ENCODE results near the gene LBX2. TPM values are rescaled to one million over a fixed set of nuclear protein-coding genes. Genes with fewer than 3 reads are reported as not detected.
A peak's percentile ranks its signal among the peaks of the same experiment; 100 is the strongest.

Gene LBX2
- polyA plus RNA-seq, 1 donor (not counting 4 experiments of a cell fraction or from before 2014, with no cell fraction given) = 0.09 TPM

GRCh38 chr2:74538881-74539339, 39.5 kb upstream of the LBX2 start:
- Histone ChIP-seq H3K4me3 (ENCODE audit: control insufficient read depth in 2 of 3, extremely low read depth in 1 of 3, insufficient read depth in 2 of 3, low read depth in 1 of 3, low read length in 3 of 3) (no peak overlapping the region), H3K4me2 (ENCODE audit: control insufficient read depth, extremely low read depth, insufficient read depth, low read depth, low read length) (no peak overlapping the region), H3K9me3 (ENCODE audit: control insufficient read depth, low read depth, low read length) (no peaks in the 10 kb centered on the region), H3K79me2 (ENCODE audit: control insufficient read depth, insufficient read depth, low read length) (no peaks in the 10 kb centered on the region), H3K9me1 (ENCODE audit: control insufficient read depth, extremely low read depth, insufficient read depth, low read length) (peaks cover 4% of the 10 kb centered on the region), H4K20me1 (ENCODE audit: control insufficient read depth, extremely low read depth, insufficient read depth, low read length) (no peaks in the 10 kb centered on the region), H2AFZ (ENCODE audit: control insufficient read depth, low read length) (no peak overlapping the region), H3K27ac (ENCODE audit: control insufficient read depth, insufficient read depth, low read length) (no peak overlapping the region), H3K4me1 (ENCODE audit: control insufficient read depth, extremely low read depth, insufficient read depth, low read length) (peaks cover 12% of the 10 kb centered on the region), H3K36me3 (ENCODE audit: control insufficient read depth in 2 of 2, extremely low read depth in 1 of 2, insufficient read depth in 2 of 2, low read length in 2 of 2) (no peaks in the 10 kb centered on the region), H3K9ac (ENCODE audit: control insufficient read depth, extremely low read depth, insufficient read depth, low read length) (no peak overlapping the region), H3K27me3 (ENCODE audit: control insufficient read depth, extremely low read depth, insufficient read depth, low read length) (no peaks in the 10 kb centered on the region)
- no peak for DNase-seq (ENCODE audit: low read depth, low spot score)
- TF ChIP-seq CTCF (optimal IDR thresholded peaks at IDR 0.05 in 1 of 3, IDR thresholded peaks at IDR 0.05 in 1 of 3, conservative IDR thresholded peaks at IDR 0.05 in 1 of 3; ENCODE audit: extremely low read depth in 1 of 3, insufficient read depth in 2 of 3, low read length in 3 of 3) (no peak), EZH2 (IDR thresholded peaks at IDR 0.05; ENCODE audit: low read length) (no peak)
- dilution Hi-C loops (cut with MboI; ENCODE audit: extremely low pct_ligation_motif_present, low sequenced_read_pairs) = no loop called here
- no peak for FAIRE-seq

GRCh38 chr2:74537140-74537539, 37.7 kb upstream of the LBX2 start:
- peak; percentile 84 for FAIRE-seq
- H4K20me1 ChIP-seq (ENCODE audit: control insufficient read depth, extremely low read depth, insufficient read depth, low read length) = no peaks in the 10 kb centered on the region

More at GRCh38 chr2:74537140-74537539, 37.7 kb upstream of the LBX2 start:
- peak overlapping the region; percentile 47 for H3K4me2 ChIP-seq (ENCODE audit: control insufficient read depth, extremely low read depth, insufficient read depth, low read depth, low read length)
- no peaks in the 10 kb centered on the region for H3K79me2 ChIP-seq (ENCODE audit: control insufficient read depth, insufficient read depth, low read length)
- H3K9me1 ChIP-seq (ENCODE audit: control insufficient read depth, extremely low read depth, insufficient read depth, low read length) = peaks cover 4% of the 10 kb centered on the region
- H3K27ac ChIP-seq (ENCODE audit: control insufficient read depth, insufficient read depth, low read length) = no peak overlapping the region
- H3K4me3 ChIP-seq (ENCODE audit: control insufficient read depth in 2 of 3, extremely low read depth in 1 of 3, insufficient read depth in 2 of 3, low read depth in 1 of 3, low read length in 3 of 3) = no peak overlapping the region
- H3K27me3 ChIP-seq (ENCODE audit: control insufficient read depth, extremely low read depth, insufficient read depth, low read length) = no peaks in the 10 kb centered on the region
- no peaks in the 10 kb centered on the region for H3K9me3 ChIP-seq (ENCODE audit: control insufficient read depth, low read depth, low read length)
- H3K4me1 ChIP-seq (ENCODE audit: control insufficient read depth, extremely low read depth, insufficient read depth, low read length) = peaks cover 12% of the 10 kb centered on the region
- H2AFZ ChIP-seq (ENCODE audit: control insufficient read depth, low read length) = peak overlapping the region; percentile 50
- TF ChIP-seq EZH2 (IDR thresholded peaks at IDR 0.05; ENCODE audit: low read length) (no peak), CTCF (optimal IDR thresholded peaks at IDR 0.05 in 1 of 3, IDR thresholded peaks at IDR 0.05 in 1 of 3, conservative IDR thresholded peaks at IDR 0.05 in 1 of 3; ENCODE audit: extremely low read depth in 1 of 3, insufficient read depth in 2 of 3, low read length in 3 of 3) (no peak)
- dilution Hi-C loops (cut with MboI; ENCODE audit: extremely low pct_ligation_motif_present, low sequenced_read_pairs) = no loop called here
- no peak overlapping the region for H3K9ac ChIP-seq (ENCODE audit: control insufficient read depth, extremely low read depth, insufficient read depth, low read length)
- H3K36me3 ChIP-seq (ENCODE audit: control insufficient read depth in 2 of 2, extremely low read depth in 1 of 2, insufficient read depth in 2 of 2, low read length in 2 of 2) = peaks cover 0 to 8% of the 10 kb centered on the region in 2 experiments
- DNase-seq (ENCODE audit: low read depth, low spot score) = peak; percentile 67

All from keratinocyte (primary cell).